SJSA1 (cell line): ENCODE measurements around the gene TNFRSF25. TPM values are rescaled to one million over a fixed set of nuclear protein-coding genes. Genes with fewer than 3 reads are reported as not detected.

ENCODE experiments used
- DNase-seq, 2 experiments: peaks; one replicate each; pipeline ENCODE4 v3.0.0-alpha.2; 2015 to 2020; ENCODE audit warnings: low spot score in 2 of 2, low read depth in 1 of 2
- H3K27ac ChIP-seq: fragments of 250-450 bp; sonication (Bioruptor Pico); 2 replicates; pipeline ENCODE4 v1.5.1; 2020; ENCODE audit warnings: mild to moderate bottlenecking, moderate library complexity
- H3K27me3 ChIP-seq: fragments of 250-450 bp; sonication (Bioruptor Pico); replicated peaks from 2 replicates; pipeline ENCODE4 v1.5.1; 2020; ENCODE audit warnings: mild to moderate bottlenecking, moderate library complexity
- H3K36me3 ChIP-seq: fragments of 250-450 bp; sonication (Bioruptor Pico); 2 replicates; pipeline ENCODE4 v1.5.1; 2020; ENCODE audit warnings: mild to moderate bottlenecking
- H3K4me1 ChIP-seq: fragments of 250-450 bp; sonication (Bioruptor Pico); replicated peaks from 2 replicates; pipeline ENCODE4 v1.6.1; 2021; ENCODE audit warnings: mild to moderate bottlenecking
- H3K4me3 ChIP-seq: fragments of 250-450 bp; sonication (Bioruptor Pico); 2 replicates; pipeline ENCODE4 v1.5.1; 2020; ENCODE audit warnings: mild to moderate bottlenecking
- H3K9me3 ChIP-seq: fragments of 250-450 bp; sonication (Bioruptor Pico); replicated peaks from 2 replicates; pipeline ENCODE4 v1.5.1; 2020; ENCODE audit warnings: mild to moderate bottlenecking
- total RNA-seq: library from RNA; depleted of rRNA; stranded (reverse); fragments of >200 nt; shearing (Covaris generic); gene quantifications from 2 replicates; pipeline ENCODE4 v1.2.3, GENCODE V29; 2014

Gene TNFRSF25
- total RNA-seq, 1 experiment from 2014 or later: 0.32 TPM

GRCh38 chr1:6507037-6507428 is 41.1 kb upstream of the TNFRSF25 start:
- no peak for DNase-seq
- no peaks in the 10 kb centered on the region for H3K9me3 ChIP-seq
- H3K4me1 ChIP-seq: no peaks in the 10 kb centered on the region
- no peaks in the 10 kb centered on the region for H3K27me3 ChIP-seq
- H3K36me3 ChIP-seq: no peaks in the 10 kb centered on the region
- no peak overlapping the region for H3K27ac ChIP-seq
- H3K4me3 ChIP-seq: no peak overlapping the region

- Histone ChIP-seq H3K27ac (no peak overlapping the region), H3K4me3 (no peak overlapping the region), H3K27me3 (no peaks in the 10 kb centered on the region), H3K9me3 (no peaks in the 10 kb centered on the region), H3K4me1 (no peaks in the 10 kb centered on the region), H3K36me3 (no peaks in the 10 kb centered on the region)
- DNase-seq: no peak
Observed at GRCh38 chr1:6506210-6507036, 40.5 kb upstream of the TNFRSF25 start.

- no peak for DNase-seq
- H3K27me3 ChIP-seq: no peaks in the 10 kb centered on the region
- H3K36me3 ChIP-seq: no peaks in the 10 kb centered on the region
- no peaks in the 10 kb centered on the region for H3K9me3 ChIP-seq
- no peak overlapping the region for H3K4me3 ChIP-seq
- no peak overlapping the region for H3K27ac ChIP-seq
- no peaks in the 10 kb centered on the region for H3K4me1 ChIP-seq
Observed at GRCh38 chr1:6505367-6506209, 39.6 kb upstream of the TNFRSF25 start.

DNA sequence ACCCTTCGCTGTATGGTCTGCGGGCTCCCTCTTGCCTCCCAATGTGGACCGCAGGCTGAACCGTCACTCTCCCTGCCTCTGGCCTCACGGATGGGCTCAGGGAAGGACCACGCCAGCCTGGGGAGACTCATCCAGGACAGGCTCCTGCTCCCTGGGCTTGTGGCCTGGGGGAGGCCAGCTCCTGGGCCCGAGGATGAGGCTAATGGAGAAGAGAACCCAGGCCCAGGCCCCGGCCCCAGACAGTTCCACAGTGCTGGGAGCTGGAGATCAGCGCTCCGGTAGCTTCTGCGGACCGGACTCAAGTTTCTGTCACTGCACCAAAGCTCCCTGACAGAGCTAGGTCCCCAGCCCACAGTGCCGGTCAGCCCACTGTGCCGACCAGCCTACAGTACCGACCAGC is 38.9 kb upstream of the TNFRSF25 start:
- H3K4me1 ChIP-seq: no peaks in the 10 kb centered on the region
- H3K4me3 ChIP-seq: no peak overlapping the region
- no peaks in the 10 kb centered on the region for H3K9me3 ChIP-seq
- no peak overlapping the region for H3K27ac ChIP-seq
- no peaks in the 10 kb centered on the region for H3K36me3 ChIP-seq
- H3K27me3 ChIP-seq: no peaks in the 10 kb centered on the region
- no peak for DNase-seq

DNA sequence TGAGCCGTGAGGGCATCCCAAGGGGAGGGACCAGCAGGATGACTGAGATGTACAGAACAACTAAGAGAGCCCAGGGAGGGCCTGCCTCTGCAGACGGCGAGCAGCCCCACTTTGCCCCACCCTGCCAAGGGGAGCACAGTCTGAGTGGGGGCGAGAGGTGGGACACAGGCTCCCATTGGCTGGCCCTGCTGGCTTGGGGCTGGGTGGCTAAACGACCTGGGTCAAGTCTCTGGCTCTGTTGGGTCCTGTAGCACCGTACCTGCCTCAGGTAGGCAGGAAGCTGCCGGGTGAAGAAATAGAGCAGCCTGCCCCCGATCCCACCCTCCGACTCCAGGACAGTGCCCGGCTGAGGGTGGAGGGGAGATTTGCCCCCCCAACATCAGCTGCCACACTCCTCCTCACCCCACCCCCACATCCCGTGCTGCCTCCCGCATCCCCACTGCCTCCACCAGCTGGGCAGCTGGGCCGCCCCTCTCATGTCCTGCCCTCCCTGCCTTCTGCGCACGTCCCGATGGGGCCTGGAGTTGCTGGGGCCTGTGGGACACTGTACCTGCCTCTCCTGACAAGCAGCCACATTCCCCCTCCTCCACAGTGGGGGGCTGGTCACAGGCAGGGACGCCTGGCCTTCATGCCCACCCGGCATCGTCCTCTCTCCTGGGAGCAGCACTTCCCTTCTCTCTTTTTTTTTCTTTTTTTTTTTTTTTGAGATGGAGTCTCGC is 38.1 kb upstream of the TNFRSF25 start:
- no peak for DNase-seq
- H3K4me3 ChIP-seq: no peak overlapping the region
- no peak overlapping the region for H3K27ac ChIP-seq
- no peaks in the 10 kb centered on the region for H3K4me1 ChIP-seq
- H3K27me3 ChIP-seq: no peaks in the 10 kb centered on the region
- H3K36me3 ChIP-seq: no peaks in the 10 kb centered on the region
- H3K9me3 ChIP-seq: no peaks in the 10 kb centered on the region

- Histone ChIP-seq H3K27ac (no peak overlapping the region), H3K9me3 (no peaks in the 10 kb centered on the region), H3K4me3 (no peak overlapping the region), H3K36me3 (no peaks in the 10 kb centered on the region), H3K27me3 (peaks cover 3% of the 10 kb centered on the region; the same call in 1 of the 2 replicates), H3K4me1 (peaks cover 3% of the 10 kb centered on the region; the same call in 1 of the 2 replicates)
- no peak for DNase-seq
Observed at GRCh38 chr1:6502000-6502891, 36.3 kb upstream of the TNFRSF25 start.

DNA sequence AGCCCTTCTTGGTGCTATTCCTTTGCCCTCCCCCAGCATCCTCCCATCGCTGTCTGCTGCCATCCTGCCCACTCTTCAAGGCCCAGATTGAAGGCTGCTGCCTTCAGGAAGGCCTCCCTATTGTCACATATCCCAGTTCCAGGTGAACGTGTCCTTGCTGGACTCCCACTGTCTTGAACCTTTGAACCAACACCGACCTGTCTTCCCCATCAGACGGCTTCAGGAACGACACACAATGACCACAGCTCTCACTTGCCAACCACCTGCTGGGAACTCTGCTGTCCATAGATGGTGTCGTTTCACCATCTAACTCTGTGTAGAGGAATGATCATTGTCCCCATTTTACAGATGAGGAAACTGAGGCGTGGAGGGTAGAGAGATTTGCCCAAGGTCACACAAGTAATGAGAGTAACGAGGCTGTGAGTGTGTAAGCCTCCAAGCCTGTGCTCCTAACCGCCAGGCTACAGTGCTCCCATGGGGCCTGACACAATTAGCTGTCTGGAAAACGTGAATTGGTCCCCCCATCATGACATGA is 35.4 kb upstream of the TNFRSF25 start:
- Histone ChIP-seq H3K9me3 (no peaks in the 10 kb centered on the region), H3K27ac (no peak overlapping the region), H3K4me3 (no peak overlapping the region), H3K4me1 (peaks cover 6% of the 10 kb centered on the region; the same call in 1 of the 2 replicates), H3K27me3 (peaks cover 7% of the 10 kb centered on the region), H3K36me3 (no peaks in the 10 kb centered on the region)
- DNase-seq: no peak

- Histone ChIP-seq H3K27ac (no peak overlapping the region), H3K27me3 (peaks cover 7% of the 10 kb centered on the region), H3K36me3 (no peaks in the 10 kb centered on the region), H3K9me3 (no peaks in the 10 kb centered on the region), H3K4me1 (peaks cover 6% of the 10 kb centered on the region; the same call in 1 of the 2 replicates), H3K4me3 (no peak overlapping the region)
- no peak for DNase-seq
Observed at GRCh38 chr1:6500544-6501278, 34.7 kb upstream of the TNFRSF25 start.

DNA sequence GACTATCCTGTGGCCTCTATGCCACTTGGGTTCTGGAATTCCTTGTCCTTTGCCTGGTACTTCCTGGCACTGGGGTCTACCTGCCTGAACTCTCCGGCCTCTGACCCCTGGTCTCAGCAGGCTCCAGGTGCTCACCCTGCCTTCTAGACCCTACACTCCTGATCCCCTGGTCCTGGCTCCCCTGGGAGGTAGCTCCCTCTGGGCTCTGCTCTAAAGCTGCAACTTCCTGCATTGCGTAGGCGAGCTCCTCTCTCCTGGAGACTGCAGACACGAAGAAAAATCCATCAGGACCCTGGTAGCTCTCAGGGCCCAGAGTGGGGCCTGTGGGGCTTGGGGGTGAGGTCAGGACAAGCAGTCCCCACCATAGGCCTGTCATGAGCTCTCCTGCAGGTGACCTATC is 33.3 kb upstream of the TNFRSF25 start:
- no peak for DNase-seq
- Histone ChIP-seq H3K4me1 (peaks cover 6% of the 10 kb centered on the region; the same call in 1 of the 2 replicates), H3K36me3 (no peaks in the 10 kb centered on the region), H3K27me3 (peaks cover 7% of the 10 kb centered on the region), H3K27ac (no peak overlapping the region), H3K4me3 (no peak overlapping the region), H3K9me3 (no peaks in the 10 kb centered on the region)

DNA sequence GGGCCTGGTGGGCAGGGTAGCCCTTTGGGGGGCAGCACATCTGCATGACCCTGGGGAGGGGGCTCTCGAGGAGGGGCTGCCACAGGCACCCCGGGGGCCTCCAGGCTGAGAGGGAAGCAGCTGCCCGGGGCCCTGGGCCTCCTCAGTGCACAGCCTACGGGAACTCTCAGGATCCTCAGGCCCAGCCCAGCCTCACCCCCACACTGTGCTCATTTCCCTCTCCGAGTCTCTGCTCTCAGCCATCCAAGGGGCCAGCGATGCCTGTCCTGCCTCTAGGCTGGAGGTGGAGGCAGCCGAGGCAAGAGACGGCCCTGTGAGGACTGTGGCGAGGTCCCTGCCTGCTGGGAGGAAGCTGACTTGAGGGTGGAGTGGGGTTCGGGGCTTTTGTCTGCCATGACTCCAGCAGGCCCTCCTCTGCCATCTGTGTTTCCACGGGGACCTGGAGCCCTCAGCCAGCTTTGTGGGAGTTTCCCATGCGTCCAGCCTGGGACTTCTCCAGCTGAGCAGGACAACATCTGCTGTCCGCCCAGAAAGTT is 32.7 kb upstream of the TNFRSF25 start:
- no peaks in the 10 kb centered on the region for H3K9me3 ChIP-seq
- H3K27me3 ChIP-seq: peaks cover 7% of the 10 kb centered on the region
- H3K4me3 ChIP-seq: no peak overlapping the region
- H3K27ac ChIP-seq: no peak overlapping the region
- peaks cover 6% of the 10 kb centered on the region; the same call in 1 of the 2 replicates for H3K4me1 ChIP-seq
- no peaks in the 10 kb centered on the region for H3K36me3 ChIP-seq
- DNase-seq: no peak

- Histone ChIP-seq H3K4me3 (peak overlapping the region; percentile 38), H3K9me3 (no peaks in the 10 kb centered on the region), H3K27me3 (peaks cover 7% of the 10 kb centered on the region), H3K4me1 (peaks cover 6% of the 10 kb centered on the region; the same call in 1 of the 2 replicates), H3K36me3 (no peaks in the 10 kb centered on the region), H3K27ac (no peak overlapping the region)
- no peak for DNase-seq
Observed at GRCh38 chr1:6497867-6498575, 32.0 kb upstream of the TNFRSF25 start.
